Raji (cell line): ENCODE measurements around the gene ELOVL5.

Experiments used
- POLR2A ChIP-seq: IDR thresholded peaks from 2 replicates; pipeline ENCODE4 v1.6.1; 2011; ENCODE audit warnings: low read depth, low read length, control low read depth; ENCODE audit not compliant: insufficient read depth

Gene ELOVL5

DNA sequence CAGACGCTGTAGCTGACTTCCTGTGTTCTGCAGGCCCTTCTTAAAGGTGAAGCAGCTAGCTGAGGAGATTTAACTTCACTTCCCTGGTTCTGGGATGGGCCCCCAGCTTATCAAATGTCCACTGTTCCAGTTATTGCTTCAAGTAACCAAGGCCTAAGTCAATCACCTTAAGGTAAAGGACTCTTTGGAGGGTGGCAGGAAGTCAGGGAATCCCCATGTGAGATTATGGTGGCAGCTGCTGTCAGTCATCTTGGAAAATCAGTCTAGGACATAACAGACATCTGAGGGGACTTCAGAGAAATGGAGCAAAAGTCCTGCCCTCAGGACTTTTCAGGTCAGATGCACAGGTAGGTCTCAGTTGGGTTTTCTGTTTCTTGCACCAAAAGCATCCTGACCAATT is 3.8 kb downstream of the ELOVL5 start:
- TF ChIP-seq POLR2A: no peak

GRCh38 chr6:53343092-53343491 is 5.7 kb downstream of the ELOVL5 start:
- no peak for TF ChIP-seq POLR2A

DNA sequence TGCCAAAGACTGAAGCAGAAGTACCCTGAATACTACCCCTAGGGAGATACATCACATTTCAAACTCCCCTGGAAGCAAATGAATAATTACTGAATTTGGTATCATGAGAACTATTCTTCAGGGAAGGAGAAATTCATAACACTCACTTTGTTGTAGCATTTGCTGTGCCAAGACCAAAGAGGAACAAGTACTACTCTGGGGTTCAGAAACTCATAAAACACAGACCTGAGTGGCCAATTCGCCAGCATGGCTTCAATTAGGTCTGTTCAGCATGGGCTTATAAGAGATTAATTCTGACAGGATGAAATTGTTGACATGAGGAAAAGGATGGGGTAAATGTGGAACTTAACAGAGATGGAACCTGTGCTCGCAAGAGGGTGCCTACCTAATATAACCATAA is 6.5 kb downstream of the ELOVL5 start:
- TF ChIP-seq POLR2A: no peak

DNA sequence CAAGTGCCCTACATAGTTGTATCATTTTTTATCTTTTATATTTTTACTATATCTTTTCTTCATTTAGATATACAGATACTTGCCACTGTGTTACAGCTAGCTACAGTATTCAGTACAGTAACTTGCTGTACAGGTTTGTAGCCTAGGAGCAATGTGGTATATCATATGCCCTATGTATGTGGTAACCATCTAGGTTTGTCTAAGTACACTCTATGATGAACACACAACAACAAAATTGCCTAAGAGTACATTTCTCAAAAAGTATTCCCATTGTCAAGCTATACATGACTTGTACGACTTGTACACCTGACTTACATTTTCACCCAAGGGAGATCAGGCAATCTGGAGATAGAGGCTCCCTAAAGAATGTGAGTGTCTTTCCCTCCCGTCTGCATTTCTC is 8.2 kb downstream of the ELOVL5 start:
- no peak for TF ChIP-seq POLR2A

DNA sequence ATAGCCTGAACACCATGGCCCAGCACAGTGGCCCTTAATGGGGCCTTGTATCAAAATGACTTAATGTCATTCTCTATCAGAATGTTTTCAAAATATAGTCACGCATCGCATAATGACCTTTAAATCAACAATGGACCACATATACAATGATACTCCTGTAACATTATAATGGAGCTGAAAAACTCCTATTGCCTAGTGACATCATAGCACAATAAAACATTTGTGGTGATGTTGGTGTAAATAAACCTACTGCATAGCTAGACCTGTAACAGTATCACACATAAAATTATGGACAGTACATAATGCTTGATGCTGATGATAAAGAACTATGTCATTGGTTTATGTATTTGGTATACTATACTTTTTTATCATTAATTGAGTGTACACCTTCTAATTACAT is 9.3 kb downstream of the ELOVL5 start:
- no peak for TF ChIP-seq POLR2A

- TF ChIP-seq POLR2A: no peak
Observed at GRCh38 chr6:53338304-53338703, 10.4 kb downstream of the ELOVL5 start.

DNA sequence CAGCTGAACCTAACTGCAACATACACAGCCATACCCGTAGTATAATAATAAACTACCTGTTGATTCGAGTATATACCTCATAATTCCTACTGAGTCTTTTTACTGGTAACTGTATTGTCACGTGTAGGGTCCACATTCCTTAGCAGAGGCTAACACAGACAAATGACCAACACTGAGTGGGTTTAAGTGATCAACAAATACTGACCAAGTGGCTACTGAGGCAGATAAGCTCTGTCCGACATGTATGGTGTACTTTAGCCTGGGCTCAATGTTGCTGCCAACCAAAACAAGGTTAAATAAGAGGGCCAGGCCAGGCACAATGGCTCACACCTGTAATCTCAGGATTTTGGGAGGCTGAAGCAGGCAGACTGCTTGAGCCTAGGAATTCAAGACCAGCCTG is 12.7 kb downstream of the ELOVL5 start:
- no peak for TF ChIP-seq POLR2A

DNA sequence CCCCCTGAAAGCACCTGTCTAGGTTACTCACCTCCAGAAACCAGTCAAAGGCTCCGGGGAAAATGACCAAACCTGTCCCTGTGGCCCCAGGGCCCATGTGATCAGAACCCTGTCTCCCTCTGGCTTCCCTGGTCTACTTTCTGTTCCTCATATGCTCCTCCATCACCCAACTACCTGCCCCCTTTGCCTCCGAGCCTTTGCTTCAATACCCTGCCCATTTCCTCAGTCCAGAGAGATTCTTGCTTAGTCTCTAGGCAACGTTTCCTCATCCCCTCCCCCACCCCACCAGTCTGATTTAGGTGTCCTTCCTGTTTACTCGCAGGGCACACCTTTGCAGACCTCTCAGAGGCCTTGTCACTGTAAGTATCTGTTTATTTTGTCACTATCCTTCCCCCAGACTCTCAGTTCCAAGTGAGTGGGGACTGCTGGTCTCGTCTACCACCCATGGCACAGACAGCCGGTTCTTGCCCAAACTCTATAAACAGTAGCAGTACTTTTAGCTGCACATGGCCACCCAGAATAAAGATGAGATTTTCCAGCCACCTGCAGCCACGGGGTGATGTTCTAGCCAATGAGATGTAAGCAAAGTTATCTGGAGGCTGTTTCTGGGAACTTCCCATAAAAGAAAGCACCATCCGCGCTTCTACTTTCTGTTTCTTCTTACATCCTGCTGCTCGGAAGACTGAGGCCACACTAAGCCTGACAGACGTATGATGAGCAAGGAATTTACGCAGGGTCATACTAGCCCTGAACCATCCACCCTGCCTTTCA is 13.3 kb downstream of the ELOVL5 start:
- TF ChIP-seq POLR2A: peak; percentile 47; the same call in 1 of the 2 replicates

GRCh38 chr6:53333439-53334408 is 15.0 kb downstream of the ELOVL5 start:
- no peak for TF ChIP-seq POLR2A

GRCh38 chr6:53331678-53332077 is 17.1 kb downstream of the ELOVL5 start:
- no peak for TF ChIP-seq POLR2A

DNA sequence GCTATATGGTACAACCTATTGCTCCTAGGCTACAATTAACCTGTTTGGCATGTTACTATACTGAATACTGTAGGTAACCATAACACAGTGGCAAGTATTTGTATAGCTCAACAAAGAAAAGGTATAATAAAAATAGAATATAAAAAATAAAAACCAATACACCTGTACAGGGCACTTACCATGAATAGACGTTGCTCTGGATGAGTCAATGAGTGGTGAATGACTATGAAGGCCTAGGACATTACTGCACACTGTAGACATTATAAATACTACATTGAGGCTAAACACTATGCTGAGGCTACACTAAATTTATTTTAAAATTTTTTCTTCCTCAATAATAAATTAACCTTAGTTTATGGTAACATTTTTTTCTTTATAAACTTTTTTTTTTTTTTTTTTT is 18.6 kb downstream of the ELOVL5 start:
- no peak for TF ChIP-seq POLR2A

- no peak for TF ChIP-seq POLR2A
Observed at GRCh38 chr6:53328375-53328774, 20.4 kb downstream of the ELOVL5 start.

DNA sequence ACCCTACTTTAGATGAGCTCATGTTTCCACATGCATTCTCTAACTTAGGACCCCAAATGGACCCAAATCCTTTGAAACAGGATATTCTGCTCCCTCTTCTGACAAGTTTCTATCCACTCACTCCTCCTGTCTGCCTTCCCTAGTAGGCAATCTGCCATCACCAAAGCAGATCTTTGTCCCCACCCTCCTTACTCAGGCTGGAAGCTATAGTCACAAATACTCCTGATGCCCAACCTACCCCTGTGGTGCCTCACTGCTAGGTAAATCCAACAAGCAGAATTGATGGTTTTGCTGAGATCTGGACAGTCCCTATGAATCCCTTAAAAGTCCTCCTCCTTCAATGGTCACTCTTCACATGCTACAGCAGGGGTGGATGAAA is 21.7 kb downstream of the ELOVL5 start:
- no peak for TF ChIP-seq POLR2A

GRCh38 chr6:53326372-53327016 is 22.3 kb downstream of the ELOVL5 start:
- no peak for TF ChIP-seq POLR2A

DNA sequence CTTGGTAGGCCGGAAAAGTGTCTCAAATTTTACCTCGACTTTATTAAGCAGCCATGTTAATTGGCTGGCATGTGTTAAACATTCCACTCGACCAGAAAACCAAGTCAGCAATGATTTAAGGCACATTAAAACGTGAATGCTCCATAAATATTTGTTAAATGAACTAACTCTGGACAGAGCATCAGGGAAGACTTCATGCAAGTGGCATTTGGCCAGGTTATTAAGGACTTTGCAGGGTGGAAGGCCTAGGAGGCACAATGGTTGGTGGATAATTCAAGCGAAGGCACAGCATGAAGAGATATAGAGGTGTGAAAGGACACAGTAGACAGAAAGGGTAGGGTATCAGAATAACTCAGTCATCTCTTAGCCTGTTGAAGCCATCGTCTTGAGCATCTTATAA is 23.0 kb downstream of the ELOVL5 start:
- no peak for TF ChIP-seq POLR2A
